ELF-1 (cell line): ENCODE measurements around the gene ADAM15.

Experiments used
- DNase-seq: peaks from one replicate; pipeline ENCODE4 v3.0.0-alpha.2; 2016; ENCODE audit warnings: low read depth, low spot score

Gene ADAM15

DNA sequence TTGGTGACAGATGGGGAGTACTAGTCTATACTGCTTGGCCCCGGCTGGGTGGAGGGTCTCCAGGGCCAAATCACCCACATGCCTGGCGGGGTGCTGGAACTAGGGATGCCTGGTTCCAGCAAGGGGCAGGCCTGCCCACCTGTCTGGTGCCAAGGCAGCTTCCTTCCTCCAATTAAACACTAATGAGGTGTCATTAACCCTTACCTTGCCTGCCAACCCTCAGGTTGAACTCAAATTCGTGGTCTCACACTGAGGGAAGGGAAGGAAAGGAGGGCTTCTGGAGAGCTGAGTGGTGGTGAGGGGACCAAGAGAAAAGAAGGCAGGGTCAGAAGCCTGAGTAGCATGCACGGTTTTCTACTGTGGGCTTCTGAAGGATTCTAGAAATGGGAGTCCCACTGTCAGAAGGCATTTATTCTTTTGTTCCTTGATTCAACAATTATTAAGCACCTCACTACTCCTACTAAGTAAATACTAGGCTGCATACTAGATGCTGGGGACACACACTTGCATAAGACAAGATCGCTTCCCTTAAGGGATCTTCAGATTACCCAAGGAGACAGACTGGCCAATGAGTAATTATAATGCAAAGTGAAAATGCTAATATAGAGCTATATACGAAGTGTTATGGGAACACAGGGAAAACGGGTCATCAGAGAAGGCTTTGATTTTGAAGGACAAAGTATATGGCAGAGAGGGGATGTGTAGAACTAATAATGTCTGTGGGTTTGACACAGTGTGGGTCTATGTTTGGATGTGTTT is 21.6 kb downstream of the ADAM15 start:
- DNase-seq = no peak

DNA sequence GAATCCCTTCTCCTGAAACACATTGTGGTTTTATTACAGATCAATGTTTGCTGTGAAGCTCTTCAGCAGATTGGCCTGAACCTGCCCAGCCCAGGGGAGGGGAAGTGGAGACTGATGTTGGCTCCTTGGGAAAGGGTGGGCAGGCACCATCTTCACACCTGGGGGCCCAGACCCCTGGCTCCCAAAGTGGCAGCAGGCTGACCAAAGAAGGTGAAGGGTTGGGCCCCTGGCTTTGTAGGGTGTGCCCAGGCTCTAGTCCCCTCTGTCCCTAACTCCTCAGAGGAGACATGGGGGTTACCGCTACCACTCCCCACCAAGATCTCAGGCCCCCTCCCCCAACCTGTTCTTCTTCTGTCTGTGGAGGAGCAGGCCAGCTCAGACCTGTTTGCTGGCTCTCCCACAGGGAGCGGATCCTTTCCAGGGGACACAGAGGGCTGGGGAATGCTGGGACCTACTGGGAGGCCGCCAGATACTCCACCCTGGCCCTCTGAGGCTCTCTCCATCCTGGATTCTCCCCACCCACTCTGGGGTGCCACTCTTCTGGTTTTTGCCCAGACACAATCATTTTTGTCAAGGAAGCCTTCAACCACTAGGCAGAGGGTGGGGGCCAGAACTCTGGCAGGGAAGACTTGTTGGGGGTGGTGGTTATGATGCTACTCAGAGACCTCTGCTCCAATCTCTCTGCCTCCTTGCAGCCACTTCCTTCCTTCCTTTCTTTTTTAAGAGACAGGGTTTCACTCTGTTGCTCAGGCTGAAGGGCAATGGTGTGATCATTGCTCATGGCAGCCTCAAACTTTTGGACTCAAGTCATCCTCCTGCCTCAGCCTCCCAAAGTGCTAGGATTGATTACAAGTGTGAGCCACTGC is 22.5 kb downstream of the ADAM15 start:
- DNase-seq = no peak

DNA sequence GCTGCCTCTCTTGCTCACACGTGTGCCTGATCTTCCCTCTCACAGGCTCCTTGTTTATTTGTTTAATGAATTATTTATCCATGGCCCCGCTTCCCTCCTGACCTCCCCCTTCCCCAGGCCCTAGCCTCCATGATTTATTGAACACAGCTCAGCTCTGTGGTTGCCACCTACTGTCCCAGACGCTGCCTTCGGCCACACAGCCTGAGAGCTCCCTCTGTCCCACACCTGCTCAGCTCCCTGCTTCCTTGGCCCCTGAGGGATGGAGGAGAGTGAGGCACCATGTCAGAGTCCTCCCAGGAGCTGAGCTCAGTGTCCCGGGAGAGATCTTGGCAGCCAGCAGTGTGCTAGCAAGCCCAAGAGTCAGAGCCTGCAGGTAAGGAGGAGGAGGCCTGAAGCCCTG is 24.4 kb downstream of the ADAM15 start:
- no peak for DNase-seq

DNA sequence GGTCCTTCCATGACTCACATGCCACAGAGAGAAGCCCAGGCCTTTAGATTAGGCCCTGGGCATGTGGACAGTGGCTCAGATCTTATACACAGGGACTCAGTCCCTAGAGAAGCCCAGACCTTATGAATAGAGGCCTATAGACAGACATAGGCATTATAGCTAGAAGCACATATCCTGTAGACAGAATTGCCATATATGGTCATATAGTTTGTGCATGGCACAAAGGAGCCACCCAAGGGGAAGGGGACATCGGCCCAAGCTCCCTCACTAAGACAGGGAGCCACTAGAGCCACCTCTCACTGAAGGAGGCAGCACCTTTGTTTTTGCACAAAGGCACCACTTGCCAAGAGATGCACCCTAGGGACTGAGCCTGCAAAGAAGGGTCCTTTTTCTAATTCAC is 25.3 kb downstream of the ADAM15 start:
- DNase-seq = no peak

DNA sequence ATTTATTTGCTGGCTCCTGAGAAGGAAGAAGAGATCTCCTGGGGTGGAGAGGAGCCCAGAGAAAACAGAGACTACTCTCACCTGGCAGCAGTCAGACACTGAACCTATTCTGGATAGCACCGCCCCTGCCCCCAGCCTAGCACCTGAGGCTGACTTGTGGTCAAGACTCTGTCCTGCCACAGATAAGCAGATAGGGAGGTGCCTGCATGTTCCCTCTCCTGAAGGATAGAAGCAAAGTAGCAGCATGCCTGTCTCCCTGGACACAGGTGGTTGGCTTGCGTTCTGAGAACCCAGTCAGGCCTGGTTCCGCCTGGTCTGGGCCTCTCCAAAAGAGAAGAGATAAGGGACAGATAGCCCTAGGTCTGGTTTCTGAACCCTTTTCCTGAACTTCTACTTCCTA is 26.2 kb downstream of the ADAM15 start:
- peak; percentile 35 for DNase-seq

DNA sequence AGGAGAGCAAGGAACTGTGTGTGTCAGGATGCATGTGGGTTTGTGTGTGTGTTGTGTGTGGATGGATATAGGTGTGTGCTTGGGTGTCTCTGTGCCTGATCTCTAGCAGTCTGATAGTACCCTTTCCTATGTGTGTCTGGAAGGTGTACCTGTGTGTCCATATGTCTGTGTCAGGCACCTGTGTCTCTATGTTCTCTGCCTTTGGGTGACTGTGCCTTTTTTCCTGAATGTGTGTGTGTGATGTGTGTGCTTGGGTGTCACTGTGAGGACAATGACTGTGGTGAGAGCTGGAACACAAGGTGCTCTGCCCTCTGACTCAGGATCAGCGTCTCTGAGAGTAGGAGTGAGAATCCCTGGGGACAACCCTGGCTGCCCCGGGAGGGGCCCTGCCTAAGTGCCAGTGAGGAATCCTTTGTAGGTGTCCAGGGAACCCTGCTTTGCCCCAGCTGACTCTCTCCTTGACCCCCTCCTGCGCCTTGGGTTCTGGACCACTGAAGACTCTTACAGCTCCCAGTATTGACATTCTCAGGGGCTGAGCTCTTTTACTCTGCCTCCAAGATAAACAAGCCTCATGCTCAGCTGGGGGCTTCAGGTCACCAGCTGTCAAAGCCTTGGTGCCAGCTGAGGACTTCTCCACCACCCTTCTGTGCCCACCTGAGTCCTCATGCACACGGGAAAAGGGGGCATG is 26.8 kb downstream of the ADAM15 start:
- no peak for DNase-seq

DNA sequence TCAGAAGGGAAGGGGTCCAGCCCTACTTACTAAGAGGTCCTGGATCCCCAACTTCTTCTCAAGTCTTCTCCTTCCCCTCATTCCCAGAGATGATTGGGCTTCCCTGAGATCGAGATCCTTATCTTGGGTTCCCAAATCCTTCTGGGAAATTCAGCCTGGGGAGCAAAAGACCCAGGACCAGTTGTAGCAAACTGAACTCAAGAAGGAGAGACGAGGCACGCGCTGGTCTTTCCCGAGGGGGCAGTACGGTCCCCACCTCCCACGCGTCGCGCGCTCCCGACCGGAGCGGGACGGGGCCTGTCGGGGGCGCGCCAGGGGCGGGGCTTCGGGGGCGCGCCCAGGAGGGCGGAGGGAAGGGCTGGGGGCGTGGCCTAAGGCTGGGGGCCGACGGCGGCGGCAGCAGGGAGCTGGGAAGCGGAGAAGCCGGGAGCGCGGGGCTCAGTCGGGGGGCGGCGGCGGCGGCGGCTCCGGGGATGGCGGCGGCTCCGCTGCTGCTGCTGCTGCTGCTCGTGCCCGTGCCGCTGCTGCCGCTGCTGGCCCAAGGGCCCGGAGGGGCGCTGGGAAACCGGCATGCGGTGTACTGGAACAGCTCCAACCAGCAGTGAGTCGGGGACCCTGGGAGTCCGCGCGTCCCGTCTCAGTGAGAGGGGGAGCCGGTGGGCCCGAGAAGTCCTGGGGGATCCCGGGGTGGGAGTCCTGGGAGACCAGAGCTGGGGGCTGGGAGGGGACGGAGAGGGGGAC is 27.5 kb downstream of the ADAM15 start, which contains the start of gene EFNA3:
EFNA3 (plus strand) TSS at position 369 of the 741 bp plus-strand sequence; CDS start at position 474, 105 bp downstream.
- DNase-seq = no peak

DNA sequence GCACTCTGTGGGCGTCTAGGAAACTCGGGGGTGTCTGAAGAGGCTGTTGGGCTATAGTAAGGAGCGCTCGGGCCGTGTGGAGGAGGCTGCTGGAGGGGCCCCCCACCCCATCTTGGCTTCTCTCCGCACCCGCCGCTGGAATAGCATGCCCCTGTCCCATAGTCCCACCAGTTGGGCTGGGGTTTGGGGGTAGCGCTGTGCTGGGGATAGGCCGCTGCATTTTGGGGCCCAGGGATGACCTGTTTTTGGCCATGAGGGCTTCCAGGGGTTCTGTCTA is 28.0 kb downstream of the ADAM15 start:
- no peak for DNase-seq

DNA sequence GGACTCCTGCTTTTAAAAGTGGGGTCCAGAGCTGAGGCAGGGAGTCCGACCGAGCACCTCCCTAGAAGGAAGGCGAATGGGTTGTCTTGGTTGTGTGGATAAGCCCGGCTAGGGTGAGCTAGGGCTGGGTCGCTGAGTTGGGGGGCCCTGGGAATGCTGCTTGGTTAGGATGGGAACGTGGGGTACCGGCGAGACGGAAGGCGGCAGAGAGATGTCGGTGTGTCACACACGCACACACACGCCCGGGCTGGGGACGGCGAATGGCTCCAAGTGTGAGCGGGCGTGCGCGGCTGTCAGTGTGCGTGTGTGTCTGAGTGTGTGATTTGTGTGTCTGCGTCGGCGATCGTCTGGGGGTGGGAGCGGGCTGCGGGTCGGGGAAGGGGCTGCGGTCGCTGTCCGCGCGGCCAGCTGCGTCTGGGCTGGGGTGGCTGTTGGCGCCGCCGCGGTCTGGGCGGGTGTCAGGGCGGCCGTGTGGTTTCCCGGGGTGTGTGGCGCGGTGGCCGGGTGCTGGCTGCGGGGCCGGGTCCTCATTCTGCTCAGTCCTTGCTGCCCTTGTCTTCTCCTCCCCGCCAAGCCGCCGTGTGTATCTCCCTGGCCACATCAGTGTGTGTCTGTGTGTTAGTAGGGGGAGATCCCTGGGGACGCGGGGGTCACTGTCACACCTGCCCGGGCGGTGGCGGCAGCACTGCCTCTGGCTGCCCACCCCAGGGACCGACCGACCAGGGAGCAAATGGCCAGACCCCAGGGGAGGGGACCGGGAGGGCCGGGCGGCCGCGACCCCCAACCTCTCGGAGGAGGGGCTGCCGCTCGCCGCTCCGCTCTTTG is 28.6 kb downstream of the ADAM15 start:
- peak; percentile 44 for DNase-seq

DNA sequence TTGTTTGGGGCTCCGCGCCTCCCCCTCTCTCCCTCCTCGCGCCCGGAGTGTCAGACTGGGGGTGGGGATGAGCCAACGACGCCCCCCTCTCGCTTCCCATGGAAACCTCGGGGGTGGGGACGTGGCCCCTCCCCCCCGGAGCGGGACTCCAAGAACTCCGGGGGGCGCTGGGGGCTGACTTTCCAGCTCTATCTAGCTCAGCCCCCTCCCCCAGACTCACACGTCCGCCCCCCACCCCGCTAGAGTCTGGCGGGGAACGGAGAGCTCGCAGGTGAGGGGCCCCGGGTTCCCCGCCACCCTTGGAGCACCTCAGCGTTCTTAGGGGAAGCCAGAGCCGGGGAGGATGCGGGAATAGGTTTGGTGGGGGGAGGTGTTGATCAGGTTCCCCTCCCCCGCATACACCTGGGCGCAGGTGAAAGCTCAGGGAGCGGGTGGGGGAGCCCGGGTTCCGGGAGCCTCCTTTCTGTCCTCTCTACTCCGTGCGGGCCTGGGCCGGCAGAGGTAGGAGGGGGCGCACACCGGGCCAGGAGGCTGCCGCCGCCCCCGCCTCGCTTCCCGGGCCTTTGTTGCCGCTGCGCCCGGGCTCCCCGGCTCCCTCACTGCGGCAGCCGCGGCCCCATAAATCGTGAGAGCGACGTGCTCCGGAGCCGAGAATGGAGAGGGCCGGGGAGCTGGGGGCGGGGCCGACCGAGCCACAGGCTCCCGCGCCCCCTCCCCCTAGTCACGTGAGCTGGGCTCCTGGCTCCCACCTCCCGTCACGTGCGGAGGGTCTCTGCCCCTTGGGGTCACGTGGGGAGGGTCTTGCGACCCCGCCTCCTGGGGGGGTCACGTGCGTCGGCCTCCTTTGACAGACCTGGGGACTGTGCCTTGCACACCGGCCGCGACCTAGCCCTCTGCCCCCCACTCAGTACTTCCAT is 29.5 kb downstream of the ADAM15 start:
- peak; percentile 85 for DNase-seq

DNA sequence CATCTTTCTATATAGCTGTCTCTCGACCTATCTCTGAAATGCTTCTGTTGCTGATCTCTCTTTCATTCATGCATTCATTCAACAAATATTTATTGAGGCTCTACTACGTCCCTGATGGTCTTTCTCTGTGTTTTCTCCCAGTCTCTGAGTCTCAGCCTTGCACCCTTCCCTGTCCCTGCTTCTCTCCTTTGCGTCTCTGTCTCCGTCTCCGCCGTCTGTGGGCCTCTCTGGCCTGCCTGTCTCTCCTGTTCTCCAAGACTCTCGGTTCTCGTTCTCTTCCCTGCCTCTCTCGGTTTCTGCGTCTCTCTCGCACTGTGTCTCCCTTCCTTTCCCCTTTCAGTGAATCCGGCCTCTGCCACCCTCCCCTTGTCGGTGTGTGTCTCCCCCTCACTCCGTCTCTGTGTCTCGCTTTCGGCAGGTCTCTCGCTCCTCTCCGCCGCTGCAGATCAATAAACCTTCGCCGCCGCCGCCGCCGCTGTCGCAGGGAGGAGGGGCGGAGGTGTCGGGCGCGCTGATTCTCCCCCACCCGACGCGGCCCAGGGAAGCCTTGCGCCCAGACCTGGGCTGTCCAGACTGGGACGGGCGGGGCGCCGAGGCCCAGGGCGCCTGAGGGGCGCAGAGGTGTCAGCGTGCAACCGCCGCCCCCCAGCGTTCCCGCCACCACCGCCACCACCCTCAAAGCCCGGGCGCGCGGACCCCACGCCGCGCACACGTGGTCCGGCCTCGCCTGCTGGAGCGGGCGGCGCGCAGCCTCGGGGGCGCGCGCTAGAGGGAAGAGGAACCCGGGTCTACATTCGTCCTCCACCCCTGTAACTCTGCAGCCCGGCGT is 30.6 kb downstream of the ADAM15 start:
- DNase-seq = peak; percentile 53

DNA sequence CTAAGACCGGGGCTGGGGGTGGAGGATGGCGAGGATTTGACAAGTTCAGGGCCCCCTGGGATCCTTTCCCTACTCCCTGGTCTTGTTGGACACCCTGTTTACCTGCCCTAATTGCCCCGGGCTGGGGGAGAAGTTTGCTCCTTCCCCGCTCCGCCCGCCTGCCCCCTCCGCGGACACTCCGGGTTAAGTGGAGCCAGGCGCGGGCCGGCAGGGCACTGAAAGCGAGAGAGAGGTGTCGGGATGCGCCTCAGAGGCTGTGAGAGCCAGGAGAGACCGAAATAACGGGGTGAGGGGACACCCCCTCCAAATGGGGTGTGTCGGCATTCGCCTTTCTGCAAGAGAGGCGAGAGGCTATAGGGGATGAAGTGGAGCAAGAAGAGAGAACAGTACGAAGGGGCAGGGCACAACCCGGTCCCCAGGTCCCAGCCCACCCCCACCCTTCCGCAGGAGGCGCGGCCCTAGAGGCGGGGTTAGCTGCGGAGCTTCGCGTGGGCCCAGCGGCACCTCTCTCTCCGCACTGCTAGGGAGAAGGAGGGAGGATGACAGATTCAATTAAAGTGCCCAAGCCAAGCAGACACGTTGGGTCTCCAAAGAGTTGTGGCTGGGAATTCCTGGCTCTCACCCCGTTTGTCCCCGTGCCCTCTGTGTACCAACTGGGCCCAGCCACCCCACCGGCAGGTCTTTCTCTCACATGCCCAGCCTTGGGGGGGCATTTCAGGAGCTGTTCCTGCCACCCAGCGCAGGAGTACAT is 31.4 kb downstream of the ADAM15 start:
- DNase-seq = no peak

DNA sequence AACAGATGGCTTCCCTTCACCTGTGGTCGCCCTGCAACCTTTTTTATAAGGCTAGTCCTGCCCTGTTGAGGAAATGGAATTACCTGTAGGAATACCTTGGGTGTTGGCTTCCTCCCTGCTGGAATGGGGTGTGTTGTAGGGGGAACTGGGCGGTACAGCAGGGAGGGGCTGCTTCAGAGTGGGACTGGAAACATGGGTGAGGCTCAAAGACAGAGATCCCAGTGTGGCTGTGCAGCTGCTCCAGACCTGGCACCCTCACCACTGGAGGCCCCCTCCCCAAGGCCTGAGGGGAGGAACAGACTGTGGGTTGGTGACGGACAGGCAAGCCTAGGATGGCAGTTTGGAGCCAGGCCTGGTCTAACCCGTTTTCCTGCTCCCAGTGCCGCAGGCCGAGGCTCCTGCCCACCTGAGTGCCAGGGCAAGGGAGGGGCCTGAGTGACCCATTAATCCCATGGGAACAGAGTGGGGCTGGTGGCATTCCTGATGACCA is 32.0 kb downstream of the ADAM15 start:
- peak; percentile 44 for DNase-seq

DNA sequence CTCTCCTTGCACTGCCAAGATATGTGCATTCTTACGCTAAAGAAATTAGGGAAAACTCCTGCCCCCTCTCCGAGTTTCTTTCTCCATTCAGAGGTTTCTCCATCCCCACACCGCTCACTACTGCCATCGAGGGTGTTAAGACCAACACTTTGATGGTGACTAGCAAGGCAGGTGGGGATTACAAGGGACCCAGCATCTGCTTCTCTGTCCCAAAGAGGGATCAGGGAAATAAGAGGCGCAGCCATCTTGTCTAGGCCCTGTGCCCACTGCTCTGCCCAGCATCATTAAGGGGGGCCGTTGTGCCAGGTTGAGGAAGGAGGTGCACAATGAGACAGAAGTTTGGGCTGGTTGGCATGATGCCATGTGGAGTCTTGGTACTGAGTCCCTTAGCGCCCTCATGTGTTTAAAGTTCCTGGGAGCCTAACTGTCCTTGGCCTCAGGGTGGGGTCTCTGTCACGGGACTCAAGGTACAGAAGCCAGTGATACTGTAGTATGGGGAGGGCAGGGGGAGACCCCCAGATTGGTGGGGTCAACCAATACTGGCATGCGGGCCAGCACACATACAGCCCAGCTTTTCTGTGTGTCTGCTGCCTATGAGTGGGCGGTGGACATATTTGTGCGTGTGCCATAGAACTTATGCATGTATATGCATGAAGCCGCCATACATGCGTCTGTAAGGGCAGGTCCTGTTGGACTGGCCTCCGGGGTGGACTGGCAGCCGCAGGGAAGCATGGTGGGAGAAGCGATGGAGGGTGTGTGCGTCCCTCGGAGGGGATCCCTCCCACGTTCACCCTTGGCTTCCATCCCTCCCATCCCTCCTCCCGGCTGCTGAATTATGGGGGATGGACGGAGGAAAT is 33.0 kb downstream of the ADAM15 start:
- peak; percentile 14 for DNase-seq

DNA sequence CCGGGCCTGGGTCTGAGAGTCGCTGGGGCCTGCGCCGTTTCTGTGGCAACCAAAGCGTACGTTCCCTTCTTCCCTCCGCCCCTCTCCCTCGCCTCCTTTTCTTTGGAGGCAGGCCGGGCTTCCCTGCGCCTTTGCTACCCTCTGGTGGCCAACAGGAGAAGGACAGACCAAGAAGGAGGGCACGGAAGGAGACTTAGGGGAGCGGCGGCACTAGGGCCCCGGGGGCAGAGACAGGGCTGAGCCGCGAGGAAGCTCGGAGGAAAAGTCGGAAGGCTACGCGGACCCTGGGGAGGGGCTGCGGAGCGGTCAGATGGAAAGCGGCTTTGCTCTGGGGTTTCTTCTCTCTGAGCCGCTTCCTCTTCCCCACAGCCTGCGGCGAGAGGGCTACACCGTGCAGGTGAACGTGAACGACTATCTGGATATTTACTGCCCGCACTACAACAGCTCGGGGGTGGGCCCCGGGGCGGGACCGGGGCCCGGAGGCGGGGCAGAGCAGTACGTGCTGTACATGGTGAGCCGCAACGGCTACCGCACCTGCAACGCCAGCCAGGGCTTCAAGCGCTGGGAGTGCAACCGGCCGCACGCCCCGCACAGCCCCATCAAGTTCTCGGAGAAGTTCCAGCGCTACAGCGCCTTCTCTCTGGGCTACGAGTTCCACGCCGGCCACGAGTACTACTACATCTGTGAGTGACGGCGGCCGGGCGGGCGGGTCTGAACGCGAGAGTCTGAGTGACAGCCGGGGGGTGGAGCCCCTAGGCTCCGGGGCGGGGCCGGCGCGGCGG is 33.8 kb downstream of the ADAM15 start:
- DNase-seq = peak; percentile 98

DNA sequence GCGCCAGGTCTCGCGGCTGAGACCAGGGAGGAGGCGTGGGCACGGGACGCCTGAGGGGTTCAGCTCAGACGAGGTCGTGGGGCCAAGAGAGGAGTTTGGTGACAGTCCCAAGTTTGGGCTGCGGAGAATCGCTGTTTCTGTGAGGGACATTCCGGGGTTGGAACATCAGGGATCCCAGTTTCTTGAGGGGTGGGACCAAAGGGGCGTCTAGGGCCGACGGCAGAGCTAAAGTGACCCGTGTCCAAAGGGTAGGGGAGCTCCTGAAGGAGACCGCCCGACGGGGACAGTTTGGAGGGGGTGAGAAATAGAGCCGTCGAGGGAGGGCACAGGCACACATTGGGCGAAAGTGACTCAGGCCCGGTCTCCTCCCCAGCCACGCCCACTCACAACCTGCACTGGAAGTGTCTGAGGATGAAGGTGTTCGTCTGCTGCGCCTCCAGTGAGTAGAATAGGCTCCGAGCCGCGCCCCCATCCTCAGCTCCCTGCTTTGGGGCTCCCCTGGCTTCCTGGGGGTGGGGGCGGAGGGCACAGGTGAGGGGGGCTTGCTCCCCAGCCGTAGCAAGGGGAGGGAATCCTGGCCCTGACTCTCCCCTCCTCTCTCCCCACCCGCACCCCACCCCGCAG is 34.5 kb downstream of the ADAM15 start:
- DNase-seq = no peak
